Kidney (tissue), 14 donors: ENCODE data around the gene CHD6. TPM values are rescaled to one million over a fixed set of nuclear protein-coding genes. Genes with fewer than 3 reads are reported as not detected.

Experiments
- DNase-seq, 5 donors: peaks; one replicate each; pipeline ENCODE4 v3.0.0-alpha.2; 2013 to 2020
- FAIRE-seq: peaks from 2 replicates; lab custom pipeline; 2012; peaks lifted over from hg19 to GRCh38; lab: Jason Lieb, UNC
- H3K27ac ChIP-seq, 2 donors: one replicate each; pipeline ENCODE4 v1.7.0; 2013; ENCODE audit warnings: low read depth in 2 of 2, low read length in 2 of 2, inconsistent platforms in 1 of 2
- H3K27me3 ChIP-seq: one replicate; pipeline ENCODE4 v1.7.1; 2013; ENCODE audit warnings: low read length, inconsistent platforms; ENCODE audit not compliant: control insufficient read depth, insufficient read depth
- H3K36me3 ChIP-seq, 3 donors: one replicate each; pipeline versions ENCODE4 v1.7.0 to v1.7.1; 2013; ENCODE audit warnings: low read length in 3 of 3, control low read depth in 1 of 3, inconsistent platforms in 1 of 3; ENCODE audit not compliant: insufficient read depth in 3 of 3, control insufficient read depth in 2 of 3
- H3K4me1 ChIP-seq, 3 donors: one replicate each; pipeline versions ENCODE4 v1.7.0 to v1.7.1; 2013; ENCODE audit warnings: low read length in 3 of 3, inconsistent platforms in 1 of 3, low read depth in 1 of 3; ENCODE audit not compliant: control insufficient read depth in 2 of 3, insufficient read depth in 2 of 3
- H3K4me3 ChIP-seq, 3 donors: one replicate each; pipeline versions ENCODE4 v1.7.0 to v1.8.1; 2013; ENCODE audit warnings: low read length in 3 of 3, control low read depth in 1 of 3, inconsistent platforms in 1 of 3
- H3K9ac ChIP-seq, 3 donors: one replicate each; pipeline versions ENCODE4 v1.7.0 to v1.7.1; 2013; ENCODE audit warnings: low read length in 3 of 3, control low read depth in 1 of 3, inconsistent platforms in 1 of 3
- H3K9me3 ChIP-seq, 3 donors: one replicate each; pipeline versions ENCODE4 v1.7.0 to v1.7.1; 2013; ENCODE audit warnings: low read length in 3 of 3, control low read depth in 1 of 3, inconsistent platforms in 1 of 3; ENCODE audit not compliant: control insufficient read depth in 2 of 3, insufficient read depth in 1 of 3
- CTCF ChIP-seq: IDR thresholded peaks from 3 replicates; pipeline ENCODE4 v1.5.1; 2012; ENCODE audit warnings: mild to moderate bottlenecking, moderate library complexity, borderline replicate concordance; ENCODE audit not compliant: insufficient read depth; ENCODE audit errors: extremely low read depth
- intact Hi-C: fragments of 100-400 bp; cut with DNase I; formaldehyde crosslinking; loops from one replicate; pipeline ENCODE4 v1.11.1; 2022
- polyA plus RNA-seq: library from polyadenylated mRNA; stranded (reverse); fragments of 350-450 nt; fragmentation: Illumina TruSeq; extraction: RNeasy Lipid Tissue Mini Kit (QIAGEN cat#74804); gene quantifications from one replicate; pipeline ENCODE4 v1.2.3, GENCODE V29; 2014; ENCODE audit warnings: low read depth, low replicate concordance; ENCODE audit not compliant: insufficient read depth
- total RNA-seq: library from RNA; stranded (reverse); fragmentation: NEBNext Ultra II Directional; extraction: Animal tissue kit (Norgen Biotek cat#: 25700); gene quantifications from one replicate; pipeline ENCODE4 v1.2.1, GENCODE V29; 2021
- donor health status: control.
- donor health status: control.
- donor health status: control.
- donor health status: control.
- donor health status: control.
- donor health status: DM: yes; HTN: yes; CAD: no.
- donor health status: Normal renal cell carcinoma (clear cell type).

CHD6 gene
- total and polyA plus RNA-seq, 2 donors from 2014 or later, result 4.5 to 53.5 TPM

- Histone ChIP-seq H3K27me3 (no peaks in the 10 kb centered on the region), H3K27ac (no peak overlapping the region), H3K36me3 (peaks cover 12 to 39% (median 22%) of the 10 kb centered on the region in 3 donors), H3K9me3 (no peaks in the 10 kb centered on the region), H3K4me1 (no peaks in the 10 kb centered on the region), H3K4me3 (no peak overlapping the region), H3K9ac (no peak overlapping the region)
- DNase-seq (no peak), FAIRE-seq (no peak)
- no peak for TF ChIP-seq CTCF
- intact Hi-C loops, result no loop called here
Measured at GRCh38 chr20:41494451-41494850, 123.7 kb downstream of the CHD6 start.

- no peaks in the 10 kb centered on the region for H3K27me3 ChIP-seq
- DNase-seq (no peak), FAIRE-seq (no peak)
- TF ChIP-seq CTCF, result no peak
- H3K27ac ChIP-seq, result no peak overlapping the region
- H3K36me3 ChIP-seq, result peaks cover 6 to 40% (median 32%) of the 10 kb centered on the region in 3 donors
- no peak overlapping the region for H3K4me3 ChIP-seq
- H3K9ac ChIP-seq, result no peak overlapping the region
- no peaks in the 10 kb centered on the region for H3K4me1 ChIP-seq
- H3K9me3 ChIP-seq, result peaks cover 0 to 7% (median 0%) of the 10 kb centered on the region in 3 donors
- intact Hi-C loops, result no loop called here
Measured at GRCh38 chr20:41483553-41483930, 134.6 kb downstream of the CHD6 start.

DNA sequence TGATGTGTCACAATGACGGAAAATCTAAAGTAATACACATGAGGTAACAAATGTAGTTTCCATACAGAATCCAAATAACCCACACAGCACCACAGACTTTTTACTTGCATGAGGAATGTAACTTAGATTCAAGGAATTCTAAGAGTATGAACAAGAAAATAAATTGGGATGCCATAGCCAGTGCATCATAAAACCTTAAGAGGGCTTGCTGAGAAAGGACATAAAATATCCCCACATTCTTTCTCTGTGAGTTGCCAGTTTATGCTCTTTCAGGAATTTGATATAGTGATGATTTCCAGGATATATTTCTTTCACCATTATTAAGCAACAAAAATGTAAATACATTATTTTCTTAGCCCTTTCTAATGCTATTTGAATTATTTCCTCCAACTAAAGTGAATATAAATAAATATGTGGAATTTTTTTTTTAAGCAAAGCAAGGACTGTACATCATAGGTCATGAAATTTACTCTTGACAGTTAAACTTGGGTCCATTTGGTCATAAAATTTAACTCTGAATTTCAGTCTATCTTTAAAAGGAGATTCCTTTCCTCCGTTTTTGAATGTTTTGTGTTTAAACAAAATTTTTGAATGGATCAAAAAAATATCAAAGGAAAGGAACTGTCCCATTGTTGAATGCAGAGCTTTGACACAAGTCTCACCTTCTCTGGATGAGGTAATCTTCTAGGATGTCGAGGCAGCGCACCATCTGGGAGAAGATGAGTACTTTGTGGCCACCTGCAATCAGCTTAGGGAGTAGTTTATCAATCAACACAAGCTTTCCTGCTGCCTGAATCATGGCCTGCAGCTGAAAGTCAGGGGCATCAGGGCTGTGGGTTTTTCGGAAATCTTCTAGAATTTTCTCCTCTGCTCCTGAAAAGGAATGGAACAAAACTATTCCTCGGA, 135.3 kb downstream of the CHD6 start:
- Histone ChIP-seq H3K4me3 (no peak overlapping the region), H3K27ac (no peak overlapping the region), H3K9ac (no peak overlapping the region), H3K4me1 (no peaks in the 10 kb centered on the region), H3K27me3 (no peaks in the 10 kb centered on the region), H3K9me3 (peaks cover 0 to 7% (median 0%) of the 10 kb centered on the region in 3 donors), H3K36me3 (peaks cover 6 to 37% (median 25%) of the 10 kb centered on the region in 3 donors)
- FAIRE-seq (no peak), DNase-seq (no peak)
- no peak for TF ChIP-seq CTCF
- intact Hi-C loops, result no loop called here
